GM12801 (cell line): ENCODE measurements around the gene ZBTB40.

ENCODE experiments used
- TF ChIP-seq, protein P1 (sequence below): IDR thresholded peaks from one replicate; pipeline ENCODE4 v1.5.1; 2011; ENCODE audit warnings: control low read depth; ENCODE audit not compliant: insufficient read length; ENCODE audit errors: extremely low read depth

The ZBTB40 gene

GRCh38 chr1:22437573-22437972 is 14.1 kb upstream of the ZBTB40 start:
- TF ChIP-seq, protein P1, sequence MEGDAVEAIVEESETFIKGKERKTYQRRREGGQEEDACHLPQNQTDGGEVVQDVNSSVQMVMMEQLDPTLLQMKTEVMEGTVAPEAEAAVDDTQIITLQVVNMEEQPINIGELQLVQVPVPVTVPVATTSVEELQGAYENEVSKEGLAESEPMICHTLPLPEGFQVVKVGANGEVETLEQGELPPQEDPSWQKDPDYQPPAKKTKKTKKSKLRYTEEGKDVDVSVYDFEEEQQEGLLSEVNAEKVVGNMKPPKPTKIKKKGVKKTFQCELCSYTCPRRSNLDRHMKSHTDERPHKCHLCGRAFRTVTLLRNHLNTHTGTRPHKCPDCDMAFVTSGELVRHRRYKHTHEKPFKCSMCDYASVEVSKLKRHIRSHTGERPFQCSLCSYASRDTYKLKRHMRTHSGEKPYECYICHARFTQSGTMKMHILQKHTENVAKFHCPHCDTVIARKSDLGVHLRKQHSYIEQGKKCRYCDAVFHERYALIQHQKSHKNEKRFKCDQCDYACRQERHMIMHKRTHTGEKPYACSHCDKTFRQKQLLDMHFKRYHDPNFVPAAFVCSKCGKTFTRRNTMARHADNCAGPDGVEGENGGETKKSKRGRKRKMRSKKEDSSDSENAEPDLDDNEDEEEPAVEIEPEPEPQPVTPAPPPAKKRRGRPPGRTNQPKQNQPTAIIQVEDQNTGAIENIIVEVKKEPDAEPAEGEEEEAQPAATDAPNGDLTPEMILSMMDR: no peak

GRCh38 chr1:22440582-22440981 is 11.1 kb upstream of the ZBTB40 start:
- TF ChIP-seq, protein P1: no peak

GRCh38 chr1:22442212-22442894 is 9.3 kb upstream of the ZBTB40 start:
- TF ChIP-seq, protein P1: no peak

DNA sequence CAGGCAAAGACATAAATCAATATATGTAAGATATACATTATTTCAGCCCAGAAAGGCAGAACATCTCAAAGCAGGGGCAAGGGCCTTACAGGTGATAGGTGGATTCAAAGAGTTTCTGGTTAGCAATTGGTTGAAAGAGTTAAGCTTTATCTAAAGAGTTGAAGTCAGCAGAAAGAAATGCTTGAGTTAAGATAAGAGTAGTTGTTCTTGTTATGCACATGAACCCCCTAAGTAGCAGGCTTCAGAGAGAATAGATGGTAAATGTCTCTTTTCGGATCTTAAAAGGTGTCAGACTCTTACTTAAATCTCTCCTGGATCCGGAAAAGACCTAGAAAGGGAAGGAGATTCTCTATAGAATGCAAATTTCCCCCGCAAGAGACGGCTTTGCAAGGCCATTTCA is 8.3 kb upstream of the ZBTB40 start:
- TF ChIP-seq, protein P1: no peak

DNA sequence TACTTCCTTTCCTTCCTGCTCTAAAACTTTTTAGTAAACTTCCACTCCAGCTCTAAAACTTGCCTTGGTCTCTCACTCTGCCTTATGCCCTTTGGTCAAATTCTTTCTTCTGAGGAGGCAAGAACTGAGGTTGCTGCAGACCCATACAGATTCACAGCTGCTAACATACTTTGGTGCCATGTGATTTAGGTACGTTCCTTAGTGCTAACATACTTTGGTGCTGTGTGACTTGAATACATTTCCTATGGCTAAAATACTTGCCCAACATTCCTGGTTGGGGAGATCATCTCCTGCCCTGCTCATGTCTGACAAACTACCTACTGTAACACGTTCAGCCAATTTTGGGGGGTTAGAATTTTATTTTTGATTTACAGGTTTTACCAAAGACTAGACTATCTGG is 6.8 kb upstream of the ZBTB40 start:
- TF ChIP-seq, protein P1: no peak

DNA sequence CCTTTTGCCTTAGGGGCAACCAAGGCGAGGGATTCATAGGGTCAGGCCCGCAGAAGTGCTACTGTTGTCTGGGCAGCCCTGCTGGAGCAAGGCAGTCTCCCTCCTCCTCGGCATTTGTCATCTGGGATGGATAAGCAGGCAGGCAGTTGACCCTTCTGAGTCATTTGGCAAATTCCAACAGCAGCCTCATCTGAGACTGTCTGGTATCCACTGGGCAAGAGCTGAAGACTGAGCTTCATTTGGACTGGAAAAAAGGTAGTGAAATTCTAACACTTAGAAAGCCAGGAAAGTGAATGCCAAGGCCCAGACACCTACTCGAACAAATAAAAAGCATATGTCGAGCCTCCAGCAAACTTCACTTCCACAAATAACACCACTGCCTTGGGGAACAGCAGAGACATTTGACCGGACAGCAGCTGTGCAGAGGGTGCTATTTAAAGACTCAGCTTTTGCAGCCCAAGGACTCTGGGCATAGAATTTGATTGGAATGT is 4.0 kb upstream of the ZBTB40 start:
- TF ChIP-seq, protein P1: no peak

DNA sequence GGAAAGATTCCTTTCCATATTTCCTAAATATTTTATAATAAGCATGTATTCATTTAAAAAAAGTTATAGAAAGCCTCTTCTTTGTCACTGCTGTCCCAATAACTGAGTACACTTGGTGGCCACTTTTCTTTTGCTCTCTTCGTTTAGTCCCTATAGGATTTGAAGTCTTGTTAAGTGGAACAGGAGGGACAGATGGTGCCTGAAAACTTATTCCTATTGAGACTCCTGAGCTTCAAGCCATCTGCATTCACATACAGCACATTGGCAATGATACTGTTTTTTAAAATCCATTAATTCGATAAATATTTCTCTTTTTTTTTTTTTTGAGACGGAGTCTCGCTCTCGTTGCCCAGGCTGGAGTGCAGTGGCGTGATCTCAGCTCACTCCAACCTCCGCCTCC is 2.0 kb upstream of the ZBTB40 start:
- TF ChIP-seq, protein P1: no peak
